HG03575 (cell line): ENCODE results near the gene WDR70.
"Not testable (repeated sequence)": the region's sequence is repeated elsewhere in the genome, so short reads cannot be mapped to it uniquely, and the experiment has no call there.

ENCODE experiments used
- ATAC-seq: cut with Tn5 transposase; IDR thresholded peaks from one replicate; pipeline ENCODE4 v1.9.1; 2021; ENCODE audit not compliant: unreplicated experiment, insufficient number of reproducible peaks, low FRiP score; ENCODE audit errors: extremely low read depth

Gene WDR70

GRCh38 chr5:37448941-37449340, 69.8 kb downstream of the WDR70 start:
- ATAC-seq: no peak

- not testable (repeated sequence) for ATAC-seq
Measured at GRCh38 chr5:37451991-37452390, 72.9 kb downstream of the WDR70 start.

- not testable (repeated sequence) for ATAC-seq
Measured at GRCh38 chr5:37453252-37453651, 74.1 kb downstream of the WDR70 start.

- not testable (repeated sequence) for ATAC-seq
Measured at GRCh38 chr5:37454402-37455055, 75.4 kb downstream of the WDR70 start.

DNA sequence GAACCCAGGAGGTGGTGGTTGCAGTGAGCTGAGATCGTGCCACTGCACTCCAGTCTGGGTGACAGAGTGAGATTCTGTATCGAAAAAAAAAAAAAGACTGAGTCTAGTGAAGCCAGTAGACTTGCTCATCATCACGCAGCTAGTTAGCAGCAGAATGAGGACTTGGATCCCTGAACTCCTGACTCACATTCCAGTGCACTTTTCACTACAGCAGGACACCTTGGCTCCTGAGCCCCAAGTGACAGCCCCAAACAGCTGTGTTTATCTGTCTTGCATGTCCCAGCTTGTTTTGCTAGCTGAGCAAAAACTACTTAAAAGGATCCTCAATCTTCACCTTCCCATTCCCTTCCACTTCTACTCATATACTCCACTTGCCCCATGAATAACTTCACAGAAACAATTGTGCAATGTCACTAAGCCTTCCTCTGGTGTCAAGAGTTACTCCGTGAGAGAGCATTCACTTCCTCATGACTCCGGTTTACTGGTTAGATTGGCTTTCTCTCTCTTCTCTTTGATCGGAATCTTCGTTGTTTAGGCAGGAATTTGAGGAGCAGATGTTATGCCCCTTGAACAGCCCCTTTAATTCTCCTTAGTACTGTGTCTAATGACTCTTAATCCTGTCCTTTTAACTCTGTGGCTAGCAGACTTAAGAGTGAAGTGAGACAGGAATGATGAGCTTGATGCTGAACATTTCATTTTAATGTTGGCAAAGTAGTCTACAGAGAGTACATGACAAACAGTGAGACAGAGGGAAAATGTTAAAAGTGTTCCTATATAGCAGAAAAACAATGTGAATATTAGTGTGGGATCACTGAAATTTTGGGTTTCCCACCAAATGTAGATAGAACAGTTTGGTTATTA, 84.3 kb downstream of the WDR70 start:
- ATAC-seq: not testable (repeated sequence)

DNA sequence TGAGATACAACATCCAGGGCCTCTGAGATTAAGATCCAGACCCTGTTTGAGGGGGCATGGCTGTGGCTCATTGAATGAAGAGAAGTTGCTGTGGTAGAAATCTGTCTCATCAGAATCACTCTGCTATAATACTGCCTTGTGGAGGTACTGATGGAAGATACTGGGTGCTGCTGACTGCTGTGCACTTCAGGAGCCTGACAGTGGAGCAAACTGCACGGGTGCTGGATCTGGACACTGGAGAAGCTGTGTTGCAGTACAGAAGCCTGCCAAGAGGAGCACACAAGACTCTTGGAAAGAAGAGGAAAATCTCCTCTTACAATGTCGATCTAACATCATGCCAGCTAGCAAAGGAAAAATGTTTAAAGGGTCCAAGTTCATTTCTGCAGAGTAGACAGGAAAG, 85.5 kb downstream of the WDR70 start:
- ATAC-seq: not testable (repeated sequence)

DNA sequence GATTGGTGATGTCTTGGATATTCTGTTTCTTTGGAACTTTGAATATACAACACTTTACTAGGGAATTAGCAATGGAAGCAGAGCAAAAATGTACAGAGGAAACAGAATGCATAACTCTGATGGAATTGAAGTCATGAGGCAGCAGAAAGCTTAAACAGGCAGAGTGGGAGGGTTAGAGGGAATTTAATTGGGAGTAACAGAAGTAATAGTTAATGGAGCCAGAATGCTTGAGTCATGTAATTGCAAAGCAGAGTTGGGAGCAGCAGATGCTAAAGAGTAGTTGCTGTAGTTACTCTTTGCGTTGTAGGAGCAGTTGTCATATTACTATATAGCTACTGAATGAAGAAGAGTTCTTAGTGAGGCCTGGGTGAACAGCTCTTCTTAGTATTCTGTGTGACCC, 90.3 kb downstream of the WDR70 start:
- ATAC-seq: not testable (repeated sequence)

GRCh38 chr5:37471666-37472197, 92.6 kb downstream of the WDR70 start:
- no peak for ATAC-seq

DNA sequence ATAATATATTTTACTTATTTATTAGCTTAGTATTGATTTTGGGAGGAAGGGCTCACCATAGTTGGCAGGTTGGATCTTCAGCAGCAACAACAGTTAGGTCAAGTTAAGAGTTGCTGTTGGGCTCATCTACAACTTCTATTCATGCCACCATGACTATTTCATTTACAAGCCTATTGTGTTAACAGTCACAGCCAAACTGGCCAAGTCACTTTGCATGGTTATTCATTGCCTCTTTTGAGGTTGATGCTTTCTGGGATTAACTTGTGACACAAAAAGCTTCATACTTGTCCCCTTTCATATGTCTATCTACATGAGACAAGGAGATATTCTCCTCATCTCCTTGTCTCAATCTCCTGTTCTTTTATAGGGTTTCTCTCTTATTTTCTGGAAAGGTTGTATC, 98.3 kb downstream of the WDR70 start:
- ATAC-seq: no peak

- no peak for ATAC-seq
Measured at GRCh38 chr5:37478121-37478894, 99.2 kb downstream of the WDR70 start.

GRCh38 chr5:37481395-37481794, 102.3 kb downstream of the WDR70 start:
- not testable (repeated sequence) for ATAC-seq

DNA sequence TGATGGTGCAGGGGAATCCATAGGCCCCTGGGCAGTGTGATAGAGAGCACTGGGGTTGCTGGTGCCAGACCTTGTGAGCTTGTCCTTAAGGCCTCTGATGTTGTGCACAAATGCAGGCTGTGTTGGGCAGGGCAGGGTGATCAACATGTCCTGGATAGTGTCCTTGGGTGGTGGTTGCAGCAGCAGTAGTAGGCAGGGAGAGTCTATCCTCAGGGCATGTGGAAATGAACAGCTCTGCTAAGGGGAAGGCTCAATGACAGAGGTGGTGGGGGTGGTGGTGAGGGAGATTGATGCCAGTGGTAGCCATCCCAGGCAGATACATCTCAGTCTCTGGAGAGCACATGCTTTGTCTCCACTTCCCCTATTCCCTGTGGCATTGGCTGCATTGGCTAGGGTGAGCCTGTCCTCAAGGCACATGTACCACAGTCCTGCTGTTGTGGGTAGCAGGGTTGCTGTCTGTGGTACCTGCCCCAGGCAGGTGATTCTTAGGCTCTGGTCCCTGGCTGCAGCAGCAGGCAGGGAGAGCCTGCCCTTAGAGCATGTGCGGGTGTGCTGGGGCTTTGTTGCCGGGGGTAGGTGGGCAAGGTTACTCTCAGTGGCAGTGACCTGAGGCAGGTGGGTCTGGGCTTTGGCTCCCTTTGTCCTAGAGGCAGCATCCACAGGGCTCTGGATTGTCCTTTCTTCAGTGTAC, 111.1 kb downstream of the WDR70 start:
- ATAC-seq: no peak

DNA sequence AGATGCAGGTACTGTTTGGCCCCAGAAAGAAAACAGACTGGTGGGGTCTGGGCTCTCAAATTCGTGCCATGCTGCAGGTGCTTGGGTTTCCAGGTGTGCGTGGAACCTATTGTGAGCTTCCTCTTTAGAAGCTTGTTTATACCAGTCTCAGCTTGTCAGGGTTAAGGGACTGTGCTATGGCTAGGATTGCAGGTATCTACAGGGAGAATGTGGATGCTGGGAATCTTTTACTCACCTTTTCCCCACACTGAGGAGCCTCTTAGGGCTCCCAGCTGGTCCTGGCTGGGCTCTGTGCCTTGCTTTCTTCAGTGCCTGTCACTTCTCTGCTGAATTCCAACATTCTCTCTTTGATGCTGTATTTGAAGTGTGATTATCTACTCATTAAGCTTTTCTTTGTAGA, 111.8 kb downstream of the WDR70 start:
- ATAC-seq: no peak

DNA sequence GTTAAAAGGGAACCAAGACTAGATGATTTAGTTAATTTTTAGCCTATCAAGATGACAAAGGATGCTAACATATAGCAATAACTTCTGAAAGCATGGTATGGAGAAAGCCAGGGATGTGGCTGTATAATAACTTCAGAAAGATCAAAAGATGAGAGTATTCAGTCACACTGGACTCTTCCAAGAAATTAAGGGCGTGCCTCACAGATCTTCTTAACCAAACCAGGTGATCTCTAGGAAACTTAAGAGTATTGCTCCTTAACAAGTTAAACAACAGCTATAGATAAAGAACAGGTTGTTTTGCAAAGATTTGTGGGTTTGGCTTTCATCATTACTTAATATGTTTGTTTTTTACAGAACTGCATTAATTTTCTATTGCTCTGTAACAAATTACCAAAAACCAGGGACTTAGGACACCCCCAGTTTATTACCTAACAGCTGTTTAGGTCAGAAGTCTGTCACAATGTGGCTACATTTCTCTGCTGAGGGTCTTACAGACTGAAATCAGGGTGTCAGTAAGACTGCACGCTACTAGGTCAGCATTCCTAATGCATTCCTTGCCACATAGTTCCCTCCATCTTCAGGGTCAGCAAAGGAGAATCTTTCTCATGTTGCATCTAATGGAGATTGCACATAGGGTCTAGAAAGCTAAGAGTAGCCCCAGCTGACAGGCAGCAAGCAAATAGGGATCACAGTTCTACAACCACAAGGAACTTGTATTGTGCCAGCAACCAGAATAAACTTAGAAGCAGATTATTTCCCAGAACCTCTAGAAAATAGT, 113.8 kb downstream of the WDR70 start:
- no peak for ATAC-seq

GRCh38 chr5:37494756-37495155, 115.6 kb downstream of the WDR70 start:
- no peak for ATAC-seq

GRCh38 chr5:37495210-37495609, 116.1 kb downstream of the WDR70 start:
- ATAC-seq: no peak

GRCh38 chr5:37495668-37496347, 116.7 kb downstream of the WDR70 start:
- ATAC-seq: no peak
